Measurements from ENCODE around the gene ACTBL2.

The ACTBL2 gene

DNA sequence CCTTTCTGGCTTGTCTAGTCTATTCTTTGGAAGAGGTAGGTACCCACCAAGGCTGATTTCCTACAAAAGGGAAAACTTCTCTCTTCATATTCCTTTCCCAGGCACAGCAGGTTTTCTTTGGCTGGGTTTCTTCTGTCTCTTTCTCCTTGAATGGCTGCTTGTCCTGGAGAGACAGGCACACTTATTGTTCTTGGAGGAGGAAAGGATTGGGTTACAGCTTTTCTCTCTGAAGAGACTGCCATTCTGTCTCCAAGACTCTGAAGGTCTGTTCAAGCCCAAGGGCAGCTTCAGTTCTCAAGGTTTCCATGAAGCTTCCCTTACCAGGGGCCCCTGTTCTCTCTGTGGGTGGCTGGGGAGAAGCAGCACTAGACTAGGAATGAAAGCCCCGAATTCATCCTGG is 33.9 kb downstream of the ACTBL2 start:
- no peak for DNase-seq (ENCODE audit: low spot score)

GRCh38 chr5:57448287-57448686 is 34.3 kb downstream of the ACTBL2 start:
- no peak for DNase-seq (ENCODE audit: low spot score)

DNA sequence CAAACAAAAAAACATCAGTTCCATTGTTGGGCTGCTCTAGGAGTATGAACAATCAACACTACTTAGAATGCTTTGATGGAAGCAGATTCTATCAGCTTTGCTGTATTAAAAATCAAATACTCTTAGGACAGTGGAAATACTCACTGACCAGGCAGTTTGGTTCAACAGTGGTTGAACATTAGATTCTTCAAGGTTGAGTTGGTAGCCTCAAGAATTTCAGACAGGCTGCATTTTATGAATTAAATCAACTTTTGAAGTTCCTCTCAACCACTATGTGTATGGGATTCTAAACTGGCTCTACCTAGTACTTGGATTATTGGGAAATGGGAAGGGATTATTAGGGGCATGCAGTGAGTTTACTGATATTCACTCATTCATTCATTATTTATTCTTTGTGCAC is 35.0 kb downstream of the ACTBL2 start:
- peak; percentile 30 for DNase-seq (ENCODE audit: low spot score)

GRCh38 chr5:57446966-57447365 is 35.6 kb downstream of the ACTBL2 start:
- no peak for DNase-seq (ENCODE audit: low spot score)

GRCh38 chr5:57445705-57446037 is 36.9 kb downstream of the ACTBL2 start:
- DNase-seq (ENCODE audit: low spot score) = no peak

DNA sequence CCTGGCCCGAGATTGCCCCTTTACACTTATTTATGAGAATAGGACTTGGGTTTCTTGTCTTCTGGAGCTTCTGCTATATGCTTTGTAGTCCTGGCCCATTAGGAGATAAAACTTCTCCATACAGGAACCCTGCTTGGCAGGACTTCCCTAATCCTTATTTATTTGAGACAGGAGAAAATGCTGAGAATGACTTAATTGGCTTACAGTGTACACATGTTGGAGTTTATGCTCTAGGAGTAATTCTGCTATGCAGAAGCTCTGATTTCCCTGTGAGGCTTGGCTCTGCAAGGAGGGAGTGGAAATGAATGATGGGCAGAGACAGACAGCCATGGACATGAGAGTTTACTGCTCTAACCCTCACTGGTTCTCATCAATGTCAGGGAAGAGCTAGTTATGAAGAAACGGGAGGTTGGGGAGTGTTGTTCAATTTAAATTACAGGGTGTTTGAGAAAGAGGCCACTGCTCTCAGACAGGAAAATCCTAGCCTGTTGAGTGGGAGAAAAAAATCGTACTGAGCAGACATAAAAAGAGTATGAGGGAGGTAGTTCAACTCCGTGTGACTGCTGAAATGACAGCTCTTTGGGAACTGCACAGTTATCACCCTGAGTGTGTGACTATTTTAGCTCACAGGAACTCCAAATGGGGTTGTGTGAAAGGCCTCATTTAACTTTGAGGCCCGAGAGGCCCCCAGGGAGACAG is 37.5 kb downstream of the ACTBL2 start:
- DNase-seq (ENCODE audit: low spot score) = no peak

- peak; percentile 66 for DNase-seq (ENCODE audit: low spot score)
Measured at GRCh38 chr5:57442080-57442839, 40.4 kb downstream of the ACTBL2 start.

- peak; percentile 78 for DNase-seq (ENCODE audit: low spot score)
Measured at GRCh38 chr5:57441557-57441956, 41.1 kb downstream of the ACTBL2 start.

GRCh38 chr5:57439601-57440000 is 43.0 kb downstream of the ACTBL2 start:
- no peak for DNase-seq (ENCODE audit: low spot score)

DNA sequence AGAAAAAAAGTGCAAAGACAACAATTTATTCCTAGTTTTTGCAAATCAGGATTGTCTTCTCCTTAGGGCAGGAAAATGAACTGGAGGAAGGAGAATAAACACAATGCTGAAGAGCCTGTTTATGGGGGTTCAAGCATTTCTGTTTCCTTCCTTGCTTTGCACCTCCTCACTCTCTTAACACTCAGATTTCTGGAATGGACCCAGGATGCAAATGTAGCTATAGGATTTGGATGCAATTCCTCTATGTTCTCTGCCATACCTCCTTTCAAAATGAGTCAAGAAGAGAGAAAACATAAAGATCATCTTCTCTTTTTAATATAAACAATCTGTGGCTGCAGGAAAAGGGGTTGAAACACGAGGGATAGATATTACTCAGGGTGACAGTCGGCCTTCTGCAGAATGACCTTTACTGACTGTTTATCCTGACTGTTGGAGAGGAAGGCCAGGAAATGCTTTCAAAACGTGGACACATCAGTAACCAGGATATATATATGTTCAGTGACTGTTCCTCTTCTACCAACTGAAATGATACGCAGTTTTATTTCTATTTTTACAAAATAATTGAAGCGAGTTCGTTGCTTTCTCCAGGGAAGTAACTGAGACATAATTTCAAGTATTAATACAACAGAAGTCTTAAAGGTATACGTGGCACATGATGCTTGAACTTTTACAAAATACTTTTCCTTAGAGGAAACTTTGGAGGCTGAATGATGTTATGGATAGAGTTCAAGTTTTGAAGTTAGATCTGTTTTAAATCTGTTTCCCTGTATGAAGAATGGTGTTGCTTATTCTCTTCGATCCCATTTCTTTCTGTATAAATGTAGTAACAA is 44.4 kb downstream of the ACTBL2 start:
- no peak for DNase-seq (ENCODE audit: low spot score)

DNA sequence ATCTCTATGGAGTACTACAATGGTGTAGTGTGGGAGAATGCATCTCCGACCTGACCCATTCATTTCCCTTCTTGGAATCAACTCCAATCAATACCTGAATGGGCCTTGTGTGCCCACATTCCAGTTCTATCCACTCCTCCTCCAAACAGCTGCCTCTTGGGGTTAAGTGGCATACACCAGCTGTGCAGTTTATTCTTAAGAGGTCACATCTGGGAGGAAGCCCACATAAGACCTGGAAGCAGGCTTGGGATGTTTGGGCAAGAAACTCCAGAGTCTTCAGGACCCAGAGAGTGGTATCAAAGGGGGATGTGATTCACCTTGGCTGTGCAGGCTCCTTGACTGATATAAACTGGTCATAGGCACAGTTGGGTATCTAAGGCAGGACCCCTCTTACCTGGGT is 46.0 kb downstream of the ACTBL2 start:
- DNase-seq (ENCODE audit: low spot score) = no peak

DNA sequence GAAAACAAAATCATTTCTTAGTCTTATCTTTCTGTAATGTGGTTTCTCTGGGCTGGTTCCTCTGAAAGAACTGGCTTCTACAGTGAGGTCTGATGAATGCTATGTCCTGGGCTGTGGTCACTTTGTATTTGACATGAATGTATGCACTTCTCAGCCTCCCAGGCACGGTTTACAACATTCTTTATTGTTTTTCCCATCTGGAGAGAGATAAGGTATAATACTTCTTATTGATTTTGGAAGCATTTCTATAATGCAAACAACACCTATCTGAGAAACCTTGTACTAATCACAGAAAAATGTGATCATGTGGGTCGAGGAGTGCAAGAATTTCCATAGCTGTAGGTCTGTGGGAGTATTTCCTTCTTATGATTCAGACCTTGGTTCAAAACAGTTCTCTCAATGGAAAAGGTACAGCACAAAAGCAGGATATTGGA is 46.9 kb downstream of the ACTBL2 start:
- peak; percentile 59 for DNase-seq (ENCODE audit: low spot score)

DNA sequence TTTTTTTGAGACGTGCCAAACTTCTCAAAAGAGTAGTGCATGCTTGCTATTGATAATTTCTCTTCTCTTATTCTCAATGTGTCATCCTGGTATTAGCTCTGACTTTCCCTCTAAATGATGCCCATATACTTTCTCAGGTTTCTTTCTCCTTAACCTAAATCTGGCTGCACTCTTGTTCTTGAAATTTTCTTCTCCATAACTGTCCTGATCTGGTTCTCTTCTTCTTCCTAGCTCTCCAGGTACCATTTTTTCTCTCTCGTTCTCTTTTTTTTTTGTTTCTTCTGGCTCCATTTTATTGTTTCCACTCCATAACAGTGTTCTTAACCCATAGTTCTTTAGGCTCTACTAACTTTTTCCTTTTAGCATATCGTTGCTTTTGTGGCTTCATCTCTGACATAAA is 47.9 kb downstream of the ACTBL2 start:
- DNase-seq (ENCODE audit: low spot score) = no peak

DNA sequence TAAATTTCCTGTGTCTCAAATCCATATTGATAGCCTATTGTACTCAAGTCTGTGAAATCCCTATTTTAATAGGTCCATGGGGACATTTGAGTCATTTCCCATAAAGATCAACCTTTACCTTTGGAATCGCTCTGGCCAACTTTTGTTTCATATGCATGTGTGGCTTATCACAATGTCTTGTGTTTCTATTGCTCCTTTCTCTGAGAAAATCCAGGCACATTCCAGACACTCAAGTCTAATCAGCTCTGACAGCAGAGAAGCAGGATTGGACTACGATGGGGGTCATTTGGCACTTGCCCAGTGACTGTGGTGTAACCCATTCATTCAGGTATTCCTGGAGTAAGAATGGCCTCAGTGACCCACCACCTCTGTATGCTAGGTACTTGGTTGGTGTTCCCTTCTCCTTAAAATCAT is 48.4 kb downstream of the ACTBL2 start:
- no peak for DNase-seq (ENCODE audit: low spot score)

DNA sequence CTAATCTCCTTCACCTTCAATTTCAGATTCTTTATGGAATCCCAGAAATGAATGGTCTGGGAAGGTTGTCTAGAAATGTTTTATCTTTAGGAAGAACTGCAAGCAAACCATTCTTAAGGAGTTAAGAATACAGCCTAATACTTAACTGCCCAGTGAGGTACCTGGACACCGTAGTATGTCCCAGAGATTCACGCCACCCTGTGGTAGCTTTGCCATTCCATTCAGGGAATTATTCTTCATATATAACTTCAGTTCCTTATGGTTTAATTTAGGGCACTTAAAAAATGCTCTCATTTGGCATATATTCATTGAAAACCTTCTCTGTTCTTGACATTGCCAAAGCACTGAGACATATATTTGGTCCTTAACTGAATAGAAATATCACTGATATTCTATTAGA is 49.7 kb downstream of the ACTBL2 start:
- no peak for DNase-seq (ENCODE audit: low spot score)

DNA sequence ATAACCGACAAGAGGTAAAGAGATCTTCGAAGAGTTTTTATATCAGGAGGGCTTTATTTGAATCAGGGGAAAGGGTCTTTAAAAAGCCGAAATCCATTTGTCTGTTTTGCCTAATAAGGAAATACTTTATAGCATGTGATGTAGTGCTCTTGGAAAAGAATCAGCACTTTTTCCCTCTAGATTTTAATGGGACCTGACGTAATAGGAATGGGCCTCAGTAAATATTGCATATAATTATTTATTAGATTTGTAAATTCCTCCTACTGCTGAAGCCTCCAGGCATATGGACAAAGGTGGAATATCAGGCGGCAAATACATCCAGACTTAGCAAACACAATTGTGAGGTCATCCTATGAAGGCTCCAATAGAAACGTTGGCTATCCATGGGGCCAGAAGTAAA is 50.9 kb downstream of the ACTBL2 start:
- DNase-seq (ENCODE audit: low spot score) = no peak
